NCI-H345 treated with DMSO at 0.1 percent for 48 hours (cell line): ENCODE data around the gene STARD9.
A peak's percentile ranks its signal among the peaks of the same experiment; 100 is the strongest.

Experiments
- DNase-seq: peaks from one replicate; lab custom pipeline; 2025; ENCODE audit not compliant: unreplicated experiment; lab: John Stamatoyannopoulos, UW

STARD9 gene

GRCh38 chr15:42693496-42693895 is 118.1 kb downstream of the STARD9 start:
- no peak for DNase-seq

- DNase-seq: no peak
Measured at GRCh38 chr15:42693942-42694341, 118.5 kb downstream of the STARD9 start.

GRCh38 chr15:42694398-42694797 is 119.0 kb downstream of the STARD9 start:
- DNase-seq: no peak

- DNase-seq: no peak
Measured at GRCh38 chr15:42695527-42696071, 120.2 kb downstream of the STARD9 start.

GRCh38 chr15:42696626-42697025 is 121.2 kb downstream of the STARD9 start:
- no peak for DNase-seq

- DNase-seq: peak; percentile 19
Measured at GRCh38 chr15:42704492-42704926, 129.1 kb downstream of the STARD9 start.

- DNase-seq: no peak
Measured at GRCh38 chr15:42705336-42705735, 129.9 kb downstream of the STARD9 start.

GRCh38 chr15:42707068-42707467 is 131.7 kb downstream of the STARD9 start:
- DNase-seq: no peak

- DNase-seq: no peak
Measured at GRCh38 chr15:42707873-42708544, 132.6 kb downstream of the STARD9 start.

- DNase-seq: no peak
Measured at GRCh38 chr15:42710662-42711061, 135.3 kb downstream of the STARD9 start.

GRCh38 chr15:42711746-42712145 is 136.3 kb downstream of the STARD9 start:
- no peak for DNase-seq

GRCh38 chr15:42712584-42712983 is 137.2 kb downstream of the STARD9 start:
- no peak for DNase-seq

- no peak for DNase-seq
Measured at GRCh38 chr15:42716125-42716524, 140.7 kb downstream of the STARD9 start.

GRCh38 chr15:42716626-42717025 is 141.2 kb downstream of the STARD9 start:
- no peak for DNase-seq

- DNase-seq: no peak
Measured at GRCh38 chr15:42719043-42719442, 143.6 kb downstream of the STARD9 start.

- no peak for DNase-seq
Measured at GRCh38 chr15:42720071-42720470, 144.7 kb downstream of the STARD9 start.

GRCh38 chr15:42721016-42721415 is 145.6 kb downstream of the STARD9 start:
- no peak for DNase-seq

- DNase-seq: no peak
Measured at GRCh38 chr15:42721916-42722315, 146.5 kb downstream of the STARD9 start.

- no peak for DNase-seq
Measured at GRCh38 chr15:42723068-42723467, 147.7 kb downstream of the STARD9 start.

GRCh38 chr15:42724276-42724675 is 148.9 kb downstream of the STARD9 start:
- no peak for DNase-seq

- no peak for DNase-seq
Measured at GRCh38 chr15:42725331-42725903, 150.0 kb downstream of the STARD9 start.

- DNase-seq: peak; percentile 49
Measured at GRCh38 chr15:42726114-42726513, 150.7 kb downstream of the STARD9 start.
